ENCODE results near the gene ZFP36. TPM values are rescaled to one million over a fixed set of nuclear protein-coding genes. Genes with fewer than 3 reads are reported as not detected.

ZFP36 gene
- total and polyA plus RNA-seq, 2 of the 8 experiments (the other 6 are each of a cell fraction or from before 2014, with no cell fraction given) = 4.0 to 10.9 TPM

GRCh38 chr19:39406656-39407409, at the start of gene ZFP36 (continued):
- TF ChIP-seq, protein P1, sequence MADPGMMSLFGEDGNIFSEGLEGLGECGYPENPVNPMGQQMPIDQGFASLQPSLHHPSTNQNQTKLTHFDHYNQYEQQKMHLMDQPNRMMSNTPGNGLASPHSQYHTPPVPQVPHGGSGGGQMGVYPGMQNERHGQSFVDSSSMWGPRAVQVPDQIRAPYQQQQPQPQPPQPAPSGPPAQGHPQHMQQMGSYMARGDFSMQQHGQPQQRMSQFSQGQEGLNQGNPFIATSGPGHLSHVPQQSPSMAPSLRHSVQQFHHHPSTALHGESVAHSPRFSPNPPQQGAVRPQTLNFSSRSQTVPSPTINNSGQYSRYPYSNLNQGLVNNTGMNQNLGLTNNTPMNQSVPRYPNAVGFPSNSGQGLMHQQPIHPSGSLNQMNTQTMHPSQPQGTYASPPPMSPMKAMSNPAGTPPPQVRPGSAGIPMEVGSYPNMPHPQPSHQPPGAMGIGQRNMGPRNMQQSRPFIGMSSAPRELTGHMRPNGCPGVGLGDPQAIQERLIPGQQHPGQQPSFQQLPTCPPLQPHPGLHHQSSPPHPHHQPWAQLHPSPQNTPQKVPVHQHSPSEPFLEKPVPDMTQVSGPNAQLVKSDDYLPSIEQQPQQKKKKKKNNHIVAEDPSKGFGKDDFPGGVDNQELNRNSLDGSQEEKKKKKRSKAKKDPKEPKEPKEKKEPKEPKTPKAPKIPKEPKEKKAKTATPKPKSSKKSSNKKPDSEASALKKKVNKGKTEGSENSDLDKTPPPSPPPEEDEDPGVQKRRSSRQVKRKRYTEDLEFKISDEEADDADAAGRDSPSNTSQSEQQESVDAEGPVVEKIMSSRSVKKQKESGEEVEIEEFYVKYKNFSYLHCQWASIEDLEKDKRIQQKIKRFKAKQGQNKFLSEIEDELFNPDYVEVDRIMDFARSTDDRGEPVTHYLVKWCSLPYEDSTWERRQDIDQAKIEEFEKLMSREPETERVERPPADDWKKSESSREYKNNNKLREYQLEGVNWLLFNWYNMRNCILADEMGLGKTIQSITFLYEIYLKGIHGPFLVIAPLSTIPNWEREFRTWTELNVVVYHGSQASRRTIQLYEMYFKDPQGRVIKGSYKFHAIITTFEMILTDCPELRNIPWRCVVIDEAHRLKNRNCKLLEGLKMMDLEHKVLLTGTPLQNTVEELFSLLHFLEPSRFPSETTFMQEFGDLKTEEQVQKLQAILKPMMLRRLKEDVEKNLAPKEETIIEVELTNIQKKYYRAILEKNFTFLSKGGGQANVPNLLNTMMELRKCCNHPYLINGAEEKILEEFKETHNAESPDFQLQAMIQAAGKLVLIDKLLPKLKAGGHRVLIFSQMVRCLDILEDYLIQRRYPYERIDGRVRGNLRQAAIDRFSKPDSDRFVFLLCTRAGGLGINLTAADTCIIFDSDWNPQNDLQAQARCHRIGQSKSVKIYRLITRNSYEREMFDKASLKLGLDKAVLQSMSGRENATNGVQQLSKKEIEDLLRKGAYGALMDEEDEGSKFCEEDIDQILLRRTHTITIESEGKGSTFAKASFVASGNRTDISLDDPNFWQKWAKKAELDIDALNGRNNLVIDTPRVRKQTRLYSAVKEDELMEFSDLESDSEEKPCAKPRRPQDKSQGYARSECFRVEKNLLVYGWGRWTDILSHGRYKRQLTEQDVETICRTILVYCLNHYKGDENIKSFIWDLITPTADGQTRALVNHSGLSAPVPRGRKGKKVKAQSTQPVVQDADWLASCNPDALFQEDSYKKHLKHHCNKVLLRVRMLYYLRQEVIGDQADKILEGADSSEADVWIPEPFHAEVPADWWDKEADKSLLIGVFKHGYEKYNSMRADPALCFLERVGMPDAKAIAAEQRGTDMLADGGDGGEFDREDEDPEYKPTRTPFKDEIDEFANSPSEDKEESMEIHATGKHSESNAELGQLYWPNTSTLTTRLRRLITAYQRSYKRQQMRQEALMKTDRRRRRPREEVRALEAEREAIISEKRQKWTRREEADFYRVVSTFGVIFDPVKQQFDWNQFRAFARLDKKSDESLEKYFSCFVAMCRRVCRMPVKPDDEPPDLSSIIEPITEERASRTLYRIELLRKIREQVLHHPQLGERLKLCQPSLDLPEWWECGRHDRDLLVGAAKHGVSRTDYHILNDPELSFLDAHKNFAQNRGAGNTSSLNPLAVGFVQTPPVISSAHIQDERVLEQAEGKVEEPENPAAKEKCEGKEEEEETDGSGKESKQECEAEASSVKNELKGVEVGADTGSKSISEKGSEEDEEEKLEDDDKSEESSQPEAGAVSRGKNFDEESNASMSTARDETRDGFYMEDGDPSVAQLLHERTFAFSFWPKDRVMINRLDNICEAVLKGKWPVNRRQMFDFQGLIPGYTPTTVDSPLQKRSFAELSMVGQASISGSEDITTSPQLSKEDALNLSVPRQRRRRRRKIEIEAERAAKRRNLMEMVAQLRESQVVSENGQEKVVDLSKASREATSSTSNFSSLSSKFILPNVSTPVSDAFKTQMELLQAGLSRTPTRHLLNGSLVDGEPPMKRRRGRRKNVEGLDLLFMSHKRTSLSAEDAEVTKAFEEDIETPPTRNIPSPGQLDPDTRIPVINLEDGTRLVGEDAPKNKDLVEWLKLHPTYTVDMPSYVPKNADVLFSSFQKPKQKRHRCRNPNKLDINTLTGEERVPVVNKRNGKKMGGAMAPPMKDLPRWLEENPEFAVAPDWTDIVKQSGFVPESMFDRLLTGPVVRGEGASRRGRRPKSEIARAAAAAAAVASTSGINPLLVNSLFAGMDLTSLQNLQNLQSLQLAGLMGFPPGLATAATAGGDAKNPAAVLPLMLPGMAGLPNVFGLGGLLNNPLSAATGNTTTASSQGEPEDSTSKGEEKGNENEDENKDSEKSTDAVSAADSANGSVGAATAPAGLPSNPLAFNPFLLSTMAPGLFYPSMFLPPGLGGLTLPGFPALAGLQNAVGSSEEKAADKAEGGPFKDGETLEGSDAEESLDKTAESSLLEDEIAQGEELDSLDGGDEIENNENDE (IDR thresholded peaks at IDR 0.05; ENCODE audit: insufficient replicate concordance, low read length) = no peak
- TF ChIP-seq ATF2 (IDR thresholded peaks at IDR 0.05; ENCODE audit: low read length) (no peak), RFX5 (IDR thresholded peaks at IDR 0.05; ENCODE audit: borderline replicate concordance, low read depth, low read length) (no peak), BRCA1 (IDR thresholded peaks at IDR 0.05; ENCODE audit: low read depth, low read length) (no peak), GABPA (IDR thresholded peaks at IDR 0.05; ENCODE audit: borderline replicate concordance, insufficient read depth, low read length) (no peak), EGR1 (IDR thresholded peaks at IDR 0.05; ENCODE audit: borderline replicate concordance, low read depth, low read length) (no peak), USF2 (IDR thresholded peaks at IDR 0.05; ENCODE audit: low read length) (no peak)

Data from H1 (cell line).